Panc1 (cell line): ENCODE data around the gene MCF2L2. TPM values are rescaled to one million over a fixed set of nuclear protein-coding genes. Genes with fewer than 3 reads are reported as not detected.

Source experiments
- ATAC-seq: fragments of 200-7000 bp; cut with Tn5 transposase; 2 replicates; pipeline ENCODE4 v1.9.1; 2020; ENCODE audit warnings: mild to moderate bottlenecking, moderate library complexity
- BruUV-seq: library from RNA; stranded (reverse); fragments of 400-500 nt; replicated peaks from 2 replicates; lab custom pipeline; 2021; lab: Mats Ljungman, UMichigan
- CTCF ChIA-PET: fragments of 300-600 bp; sonication (Branson Sonifier 250); formaldehyde crosslinking; loops from one replicate; lab custom pipeline; 2022; ENCODE audit warnings: antibody characterized with exemption; lab: Charles Lee
- POLR2A ChIA-PET: fragments of 300-600 bp; sonication (Branson Sonifier 250); formaldehyde crosslinking; loops from one replicate; lab custom pipeline; 2022; ENCODE audit warnings: antibody characterized with exemption; lab: Charles Lee
- DNase-seq: peaks from one replicate; pipeline ENCODE4 v3.0.0-alpha.2; 2010; ENCODE audit warnings: low read depth, low spot score
- H3K27ac ChIP-seq: 2 replicates; pipeline ENCODE4 v1.5.1; 2011; ENCODE audit warnings: mild to moderate bottlenecking, low read length, inconsistent platforms
- H3K27me3 ChIP-seq: fragments of 200-500 bp; sonication (Bioruptor generic); 2 replicates; pipeline ENCODE4 v1.6.0; 2014; ENCODE audit warnings: low read length, inconsistent platforms; ENCODE audit not compliant: control insufficient read depth, insufficient read depth
- H3K36me3 ChIP-seq: fragments of 200-500 bp; sonication (Bioruptor generic); 2 replicates; pipeline ENCODE4 v1.5.1; 2014; ENCODE audit warnings: inconsistent platforms, mild to moderate bottlenecking, low read length, moderate library complexity; ENCODE audit not compliant: control insufficient read depth, insufficient read depth
- H3K4me1 ChIP-seq: 2 replicates; pipeline ENCODE4 v1.5.1; 2011; ENCODE audit warnings: inconsistent platforms, mild to moderate bottlenecking, low read length, moderate library complexity; ENCODE audit not compliant: control insufficient read depth, insufficient read depth
- H3K4me3 ChIP-seq, 2 experiments: 2 replicates each; pipeline ENCODE4 v1.5.1; 2011 to 2012; ENCODE audit warnings: low read depth in 2 of 2, low read length in 2 of 2, mild to moderate bottlenecking in 2 of 2, inconsistent platforms in 1 of 2, moderate library complexity in 1 of 2
- H3K9me3 ChIP-seq: fragments of 200-500 bp; sonication (Bioruptor generic); 2 replicates; pipeline ENCODE4 v1.5.1; 2014; ENCODE audit warnings: low read depth, mild to moderate bottlenecking, inconsistent platforms, low read length, moderate library complexity; ENCODE audit not compliant: control insufficient read depth, insufficient read depth
- CTCF ChIP-seq: fragments of 450-650 bp; IDR thresholded peaks from 2 replicates; pipeline ENCODE4 v1.5.1; 2017; ENCODE audit warnings: mild to moderate bottlenecking
- POLR2AphosphoS5 ChIP-seq: IDR thresholded peaks from 2 replicates; pipeline ENCODE4 v1.6.1; 2012; ENCODE audit warnings: mild to moderate bottlenecking, low read depth, low read length, moderate library complexity
- REST ChIP-seq, 2 experiments: IDR thresholded peaks; 2 replicates each; pipeline ENCODE4 v1.6.1; 2011 to 2012; ENCODE audit warnings: low read depth in 2 of 2, control low read depth in 1 of 2, low read length in 1 of 2, mild to moderate bottlenecking in 1 of 2, moderate library complexity in 1 of 2; ENCODE audit not compliant: insufficient read depth in 1 of 2
- SIN3A ChIP-seq: IDR thresholded peaks from 2 replicates; pipeline ENCODE4 v1.6.1; 2012; ENCODE audit warnings: low read depth, mild to moderate bottlenecking, low read length, moderate library complexity, borderline replicate concordance; ENCODE audit not compliant: insufficient read depth
- TCF7L2 ChIP-seq: IDR thresholded peaks from 2 replicates; pipeline ENCODE4 v1.6.1; 2011; ENCODE audit warnings: mild to moderate bottlenecking, low read depth, low read length, inconsistent platforms
- in situ Hi-C: cut with HindIII; loops from 2 replicates; pipeline ENCODE4 v1.10.0; 2016; ENCODE audit warnings: low sequenced_read_pairs, low pct_unique_long_range_greater_than_20kb
- intact Hi-C: fragments of 100-400 bp; cut with micrococcal nuclease; formaldehyde crosslinking; loops from one replicate; pipeline ENCODE4 v1.10.0; 2022; ENCODE audit not compliant: unreplicated experiment
- total RNA-seq: library from RNA; stranded (reverse); gene quantifications from one replicate; pipeline ENCODE4 v1.2.1, GENCODE V29; 2021; ENCODE audit not compliant: unreplicated experiment

The MCF2L2 gene
- total RNA-seq, 1 experiment from 2014 or later = 1.0 TPM

- in situ Hi-C loops (no loop called here), intact Hi-C loops (no loop called here)
- CTCF ChIA-PET = no interaction called here
- no TSS peak for BruUV-seq
- POLR2A ChIA-PET = no interaction called here
- DNase-seq (no peak), ATAC-seq (no peak)
- Histone ChIP-seq H3K9me3 (no peaks in the 10 kb centered on the region), H3K27me3 (peaks cover 2% of the 10 kb centered on the region; the same call in 1 of the 2 replicates), H3K4me1 (no peaks in the 10 kb centered on the region), H3K4me3 (no peak overlapping the region), H3K27ac (no peak overlapping the region), H3K36me3 (no peaks in the 10 kb centered on the region)
- TF ChIP-seq REST (IDR thresholded peaks at IDR 0.05; ENCODE audit: insufficient read depth in 1 of 2, low read depth in 2 of 2, low read length in 1 of 2) = no peak
- TF ChIP-seq SIN3A = no peak
- no peak for TF ChIP-seq TCF7L2
These were observed 204.0 kb downstream of the MCF2L2 start for GRCh38 chr3:183224180-183224970.

- Histone ChIP-seq H3K27me3 (peaks cover 2% of the 10 kb centered on the region; the same call in 1 of the 2 replicates), H3K4me3 (no peak overlapping the region), H3K27ac (no peak overlapping the region), H3K36me3 (no peaks in the 10 kb centered on the region), H3K4me1 (no peaks in the 10 kb centered on the region), H3K9me3 (no peaks in the 10 kb centered on the region)
- TF ChIP-seq TCF7L2 (no peak), POLR2AphosphoS5 (no peak), SIN3A (no peak), CTCF (no peak), REST (IDR thresholded peaks at IDR 0.05; ENCODE audit: insufficient read depth in 1 of 2, low read depth in 2 of 2, low read length in 1 of 2) (no peak)
- no peak for DNase-seq
- intact Hi-C loops = no loop called here
- BruUV-seq = no TSS peak
- in situ Hi-C loops = no loop called here
- no peak for ATAC-seq
- POLR2A ChIA-PET = no interaction called here
- CTCF ChIA-PET = no interaction called here
These were observed 205.7 kb downstream of the MCF2L2 start for GRCh38 chr3:183222631-183223235.
